CD4-positive, alpha-beta T cell treated with Interleukin-15 for 4 hours (primary cell): Measurements from ENCODE around the gene CXCR5.
A peak's percentile ranks its signal among the peaks of the same experiment; 100 is the strongest.

Experiments used
- DNase-seq: peaks from one replicate; pipeline ENCODE4 v3.0.0-alpha.2; 2020; ENCODE audit warnings: low spot score

The CXCR5 gene

GRCh38 chr11:118898400-118899295 is 15.0 kb downstream of the CXCR5 start:
- DNase-seq = no peak

GRCh38 chr11:118899296-118899688 is 15.6 kb downstream of the CXCR5 start:
- DNase-seq = no peak

- DNase-seq = no peak
Measured at GRCh38 chr11:118899706-118900360, 16.1 kb downstream of the CXCR5 start.

- DNase-seq = no peak
Measured at GRCh38 chr11:118900535-118901384, 17.1 kb downstream of the CXCR5 start.

- no peak for DNase-seq
Measured at GRCh38 chr11:118901494-118902335, 18.0 kb downstream of the CXCR5 start.

GRCh38 chr11:118902336-118903203 is 18.9 kb downstream of the CXCR5 start:
- DNase-seq = no peak

GRCh38 chr11:118903204-118904015 is 19.7 kb downstream of the CXCR5 start:
- DNase-seq = no peak

- DNase-seq = peak; percentile 91
Measured at GRCh38 chr11:118907051-118908042, 23.7 kb downstream of the CXCR5 start.

- no peak for DNase-seq
Measured at GRCh38 chr11:118908264-118908663, 24.6 kb downstream of the CXCR5 start.

- DNase-seq = no peak
Measured at GRCh38 chr11:118908901-118909618, 25.4 kb downstream of the CXCR5 start.

- DNase-seq = no peak
Measured at GRCh38 chr11:118909619-118910308, 26.1 kb downstream of the CXCR5 start.

- peak; percentile 71 for DNase-seq
Measured at GRCh38 chr11:118910309-118911112, 26.8 kb downstream of the CXCR5 start.

- no peak for DNase-seq
Measured at GRCh38 chr11:118911113-118911879, 27.6 kb downstream of the CXCR5 start.

GRCh38 chr11:118911880-118912741 is 28.4 kb downstream of the CXCR5 start:
- peak; percentile 84 for DNase-seq
